Neuronal stem cell (in vitro differentiated cells): ENCODE results near the gene DLG1.

ENCODE experiments used
- DNase-seq: peaks from one replicate; pipeline ENCODE4 v3.0.0-alpha.2; 2013; ENCODE audit warnings: low spot score
- H2AFZ ChIP-seq: one replicate; pipeline ENCODE4 v1.6.1; 2013; ENCODE audit warnings: mild to moderate bottlenecking, low read length, inconsistent platforms
- H2AK5ac ChIP-seq: 2 replicates; pipeline ENCODE4 v1.6.1; 2013; ENCODE audit warnings: low read depth, mild to moderate bottlenecking, inconsistent platforms, low read length, moderate library complexity, mixed read lengths
- H2BK120ac ChIP-seq: 2 replicates; pipeline ENCODE4 v1.6.1; 2013; ENCODE audit warnings: low read depth, mild to moderate bottlenecking, inconsistent platforms, low read length, moderate library complexity, mixed read lengths
- H2BK12ac ChIP-seq: one replicate; pipeline ENCODE4 v1.6.1; 2013; ENCODE audit warnings: low read length, inconsistent platforms
- H2BK15ac ChIP-seq: 2 replicates; pipeline ENCODE4 v1.6.1; 2013; ENCODE audit warnings: mild to moderate bottlenecking, low read length, inconsistent platforms, mixed read lengths
- H2BK5ac ChIP-seq: one replicate; pipeline ENCODE4 v1.6.1; 2013; ENCODE audit warnings: inconsistent platforms, mild to moderate bottlenecking, low read length, moderate library complexity
- H3K14ac ChIP-seq: one replicate; pipeline ENCODE4 v1.6.1; 2013; ENCODE audit warnings: low read length, inconsistent platforms
- H3K18ac ChIP-seq: 2 replicates; pipeline ENCODE4 v1.6.1; 2013; ENCODE audit warnings: low read length, inconsistent platforms
- H3K23ac ChIP-seq: 2 replicates; pipeline ENCODE4 v1.6.1; 2013; ENCODE audit warnings: low read depth, mild to moderate bottlenecking, mixed read lengths, low read length, inconsistent platforms; ENCODE audit not compliant: poor library complexity
- H3K27ac ChIP-seq: replicated peaks from 3 replicates; pipeline ENCODE4 v1.5.1; 2013; ENCODE audit warnings: low read length, inconsistent platforms
- H3K27me3 ChIP-seq, 3 experiments: 2 replicates each; pipeline ENCODE4 v1.6.1; 2013; ENCODE audit warnings: low read length in 3 of 3, mild to moderate bottlenecking in 2 of 3, inconsistent platforms in 1 of 3, low read depth in 1 of 3, mixed read lengths in 1 of 3, moderate library complexity in 1 of 3; ENCODE audit not compliant: control insufficient read depth in 3 of 3, insufficient read depth in 3 of 3
- H3K36me3 ChIP-seq, 2 donors: replicated peaks in 1 of 2; 2 replicates each; pipeline ENCODE4 v1.6.1; 2013; ENCODE audit warnings: low read length in 2 of 2; ENCODE audit not compliant: control insufficient read depth in 2 of 2, insufficient read depth in 2 of 2
- H3K4ac ChIP-seq: 2 replicates; pipeline ENCODE4 v1.6.1; 2013; ENCODE audit warnings: inconsistent platforms, mild to moderate bottlenecking, low read length, moderate library complexity
- H3K4me1 ChIP-seq, 2 donors: 1 replicate in 1 of 2; 2 replicates in 1 of 2; pipeline ENCODE4 v1.6.1; 2013; ENCODE audit warnings: low read length in 2 of 2, low read depth in 1 of 2; ENCODE audit not compliant: control insufficient read depth in 2 of 2, insufficient read depth in 1 of 2
- H3K4me2 ChIP-seq: one replicate; pipeline ENCODE4 v1.6.1; 2013; ENCODE audit warnings: mild to moderate bottlenecking, low read length, inconsistent platforms; ENCODE audit not compliant: insufficient read depth, poor library complexity, severe bottlenecking
- H3K4me3 ChIP-seq, 2 donors: 2 replicates each; pipeline ENCODE4 v1.5.1; 2013; ENCODE audit warnings: low read length in 2 of 2, mild to moderate bottlenecking in 2 of 2, inconsistent platforms in 1 of 2, moderate library complexity in 1 of 2
- H3K79me1 ChIP-seq: one replicate; pipeline ENCODE4 v1.6.1; 2013; ENCODE audit warnings: low read depth, mild to moderate bottlenecking, inconsistent platforms, low read length, moderate library complexity
- H3K9ac ChIP-seq: one replicate; pipeline ENCODE4 v1.6.1; 2013; ENCODE audit warnings: mild to moderate bottlenecking, low read depth, low read length, inconsistent platforms; ENCODE audit not compliant: poor library complexity
- H3K9me3 ChIP-seq, 2 donors: replicated peaks in 1 of 2; 2 replicates each; pipeline versions ENCODE3 to v1.6.1; 2013; ENCODE audit warnings: low read length in 2 of 2, mild to moderate bottlenecking in 2 of 2, inconsistent platforms in 1 of 2, low read depth in 1 of 2, mixed read lengths in 1 of 2, moderate library complexity in 1 of 2; ENCODE audit not compliant: control insufficient read depth in 2 of 2, insufficient read depth in 1 of 2
- H4K8ac ChIP-seq: one replicate; pipeline ENCODE4 v1.6.1; 2013; ENCODE audit warnings: low read depth, mild to moderate bottlenecking, inconsistent platforms, low read length, moderate library complexity
- H4K91ac ChIP-seq: one replicate; pipeline ENCODE4 v1.6.1; 2013; ENCODE audit warnings: low read length, low read depth, mild to moderate bottlenecking, inconsistent platforms; ENCODE audit not compliant: poor library complexity
- WGBS, 2 donors: extraction: QIAGEN DNeasy Blood & Tissue Kit; methylation state at CpG; one replicate each; pipeline ENCODE4 v1.1.7; 2013; ENCODE audit warnings: missing lambda C conversion rate in 2 of 2, mixed read lengths in 1 of 2; ENCODE audit not compliant: insufficient read length in 2 of 2, insufficient replicate concordance in 1 of 2; ENCODE audit errors: extremely low coverage in 2 of 2; 5-methylcytosine and 5-hydroxymethylcytosine counted together

The DLG1 gene

DNA sequence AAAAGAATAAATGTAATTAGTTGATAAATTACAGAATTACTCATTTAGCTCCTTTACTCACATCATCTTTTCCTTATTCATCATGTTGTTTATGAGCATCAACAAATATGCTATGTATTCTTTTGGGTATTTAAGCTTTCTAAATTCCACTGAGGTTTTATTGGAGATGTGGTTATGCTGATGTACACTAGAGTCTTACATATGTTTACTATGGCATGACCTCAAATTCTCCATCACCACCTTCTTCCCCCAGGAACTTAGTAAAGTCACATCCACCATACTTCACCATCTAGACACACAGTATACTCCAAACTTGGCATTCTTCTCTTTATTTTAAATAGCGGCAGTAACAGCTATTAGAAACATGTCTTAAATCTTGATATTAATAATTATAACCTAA lies 194.6 kb downstream of the DLG1 start:
- H2BK15ac ChIP-seq = no peak overlapping the region
- WGBS, 2 donors = no CpG with 5 or more reads among the region's 1 CpG
- no peak overlapping the region for H2BK5ac ChIP-seq
- no peaks in the 10 kb centered on the region for H3K79me1 ChIP-seq
- H2AFZ ChIP-seq = no peak overlapping the region
- H3K23ac ChIP-seq = no peak overlapping the region
- H3K4ac ChIP-seq = no peak overlapping the region
- H4K91ac ChIP-seq = no peak overlapping the region
- H2AK5ac ChIP-seq = no peak overlapping the region
- H3K18ac ChIP-seq = no peak overlapping the region
- H3K36me3 ChIP-seq = peaks cover 5 to 73% of the 10 kb centered on the region in 2 donors
- H4K8ac ChIP-seq = no peak overlapping the region
- DNase-seq = no peak
- H3K14ac ChIP-seq = no peak overlapping the region
- no peaks in the 10 kb centered on the region for H3K27me3 ChIP-seq
- H3K9me3 ChIP-seq = peaks cover 0 to 10% of the 10 kb centered on the region in 2 donors
- no peak overlapping the region for H2BK12ac ChIP-seq
- no peak overlapping the region for H3K4me2 ChIP-seq
- H3K27ac ChIP-seq = no peak overlapping the region
- no peak overlapping the region for H2BK120ac ChIP-seq
- no peak overlapping the region for H3K4me3 ChIP-seq
- H3K9ac ChIP-seq = no peak overlapping the region
- H3K4me1 ChIP-seq = no peaks in the 10 kb centered on the region

DNA sequence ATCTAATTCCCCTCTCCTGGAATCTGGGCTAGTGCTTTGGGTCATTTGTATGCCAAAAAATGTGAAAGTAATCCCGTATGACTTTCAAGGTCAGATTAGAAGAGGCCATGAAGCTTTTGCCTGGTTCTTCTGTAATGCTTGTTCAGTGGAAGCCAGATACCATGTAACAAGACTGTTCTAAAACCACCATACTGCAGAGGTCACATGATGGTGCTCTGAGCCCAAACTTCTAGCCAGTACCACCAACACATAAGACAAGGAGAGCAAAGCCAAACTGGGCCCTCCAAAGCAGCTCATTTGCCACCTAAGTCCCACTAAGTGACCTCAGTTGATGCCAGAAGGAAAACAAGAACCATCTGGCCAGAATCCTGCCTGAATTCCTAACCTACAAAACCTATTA lies 204.5 kb downstream of the DLG1 start:
- WGBS, 2 donors = no CpG with 5 or more reads among the region's 1 CpG

DNA sequence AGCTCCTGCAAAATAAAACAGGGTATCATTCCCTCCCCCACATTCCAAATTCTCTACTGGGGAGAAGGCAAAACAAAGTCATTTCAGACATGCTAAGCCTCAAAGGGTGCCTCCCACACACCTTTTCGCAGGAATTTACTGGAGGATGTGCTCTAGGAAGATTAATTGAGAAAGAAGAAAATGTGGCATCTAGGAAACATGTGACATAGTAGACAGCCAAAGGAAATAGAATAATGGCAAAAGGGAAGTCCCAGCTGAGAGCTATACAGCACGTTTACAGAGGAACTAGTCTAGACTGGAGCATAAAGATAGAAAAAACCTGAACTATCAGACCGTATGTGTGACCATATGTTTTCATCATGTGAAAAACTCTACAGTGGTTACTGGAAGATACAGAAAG lies 210.0 kb downstream of the DLG1 start:
- no peak overlapping the region for H2BK15ac ChIP-seq
- no peak overlapping the region for H3K18ac ChIP-seq
- H3K27ac ChIP-seq = no peak overlapping the region
- no peak for DNase-seq
- no peak overlapping the region for H2BK5ac ChIP-seq
- no peak overlapping the region for H3K9ac ChIP-seq
- no peak overlapping the region for H3K4me3 ChIP-seq
- no peak overlapping the region for H3K23ac ChIP-seq
- H4K8ac ChIP-seq = no peak overlapping the region
- no peaks in the 10 kb centered on the region for H3K79me1 ChIP-seq
- no peak overlapping the region for H2AFZ ChIP-seq
- H2BK120ac ChIP-seq = no peak overlapping the region
- no peak overlapping the region for H3K14ac ChIP-seq
- WGBS, 2 donors = no CpG with 5 or more reads among the region's 3 CpGs
- no peak overlapping the region for H2AK5ac ChIP-seq
- no peaks in the 10 kb centered on the region for H3K27me3 ChIP-seq
- H3K4me2 ChIP-seq = no peak overlapping the region
- no peak overlapping the region for H3K4ac ChIP-seq
- H2BK12ac ChIP-seq = no peak overlapping the region
- H3K9me3 ChIP-seq = no peaks in the 10 kb centered on the region
- no peak overlapping the region for H4K91ac ChIP-seq
- H3K4me1 ChIP-seq = peaks cover 0 to 3% of the 10 kb centered on the region in 2 donors
- peaks cover 1 to 49% of the 10 kb centered on the region in 2 donors for H3K36me3 ChIP-seq

More for the DNA sequence above, 204.5 kb downstream of the DLG1 start:
- Histone ChIP-seq H3K14ac (no peak overlapping the region), H3K9me3 (no peaks in the 10 kb centered on the region), H3K27me3 (no peaks in the 10 kb centered on the region), H2BK120ac (no peak overlapping the region), H2AK5ac (no peak overlapping the region), H3K9ac (no peak overlapping the region), H3K79me1 (peaks cover 2% of the 10 kb centered on the region), H3K4me3 (no peak overlapping the region), H3K27ac (no peak overlapping the region), H3K23ac (no peak overlapping the region), H2AFZ (no peak overlapping the region), H2BK12ac (no peak overlapping the region), H3K4me2 (no peak overlapping the region), H3K4me1 (peaks cover 0 to 4% of the 10 kb centered on the region in 2 donors), H2BK15ac (no peak overlapping the region), H3K18ac (no peak overlapping the region), H4K91ac (no peak overlapping the region), H3K4ac (no peak overlapping the region), H2BK5ac (no peak overlapping the region), H4K8ac (no peak overlapping the region), H3K36me3 (peaks cover 3 to 46% of the 10 kb centered on the region in 2 donors)
- no peak for DNase-seq

DNA sequence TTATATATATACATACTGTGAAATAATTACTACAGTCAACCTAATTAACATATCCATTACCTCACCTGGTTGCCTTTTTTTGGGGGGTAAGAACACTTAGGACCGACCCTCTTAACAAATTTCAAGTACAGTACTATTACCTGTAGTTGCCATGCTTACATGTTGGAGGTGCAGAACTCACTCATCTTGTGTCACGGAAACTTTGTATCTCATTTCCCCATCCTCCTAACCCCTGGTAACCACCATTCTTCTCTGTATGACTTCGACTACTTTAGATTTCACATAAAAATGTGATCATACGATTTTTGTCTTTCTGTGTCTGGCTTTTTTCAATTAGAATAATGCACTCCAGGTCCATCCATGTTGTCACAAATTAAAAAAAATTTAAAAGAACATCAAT lies 213.3 kb downstream of the DLG1 start:
- Histone ChIP-seq H3K27ac (no peak overlapping the region), H2BK5ac (no peak overlapping the region), H2AFZ (no peak overlapping the region), H3K36me3 (peaks cover 2 to 57% of the 10 kb centered on the region in 2 donors), H3K9ac (no peak overlapping the region), H3K23ac (no peak overlapping the region), H4K91ac (no peak overlapping the region), H2BK15ac (no peak overlapping the region), H3K4ac (no peak overlapping the region), H4K8ac (no peak overlapping the region), H3K4me2 (no peak overlapping the region), H3K4me1 (peaks cover 0 to 3% of the 10 kb centered on the region in 2 donors), H3K9me3 (no peaks in the 10 kb centered on the region), H2BK120ac (no peak overlapping the region), H3K14ac (no peak overlapping the region), H3K27me3 (no peaks in the 10 kb centered on the region), H3K79me1 (no peaks in the 10 kb centered on the region), H3K4me3 (no peak overlapping the region), H2BK12ac (no peak overlapping the region), H2AK5ac (no peak overlapping the region), H3K18ac (no peak overlapping the region)
- no peak for DNase-seq
- WGBS, 2 donors = no CpG with 5 or more reads among the region's 4 CpGs
